Activated gamma-delta T cell (primary cell): ENCODE results near the gene DDX1.

ENCODE experiments used
- DNase-seq: peaks from one replicate; lab custom pipeline; 2025; lab: John Stamatoyannopoulos, UW

Gene DDX1

GRCh38 chr2:15664273-15665066, 72.8 kb downstream of the DDX1 start:
- no peak for DNase-seq

DNA sequence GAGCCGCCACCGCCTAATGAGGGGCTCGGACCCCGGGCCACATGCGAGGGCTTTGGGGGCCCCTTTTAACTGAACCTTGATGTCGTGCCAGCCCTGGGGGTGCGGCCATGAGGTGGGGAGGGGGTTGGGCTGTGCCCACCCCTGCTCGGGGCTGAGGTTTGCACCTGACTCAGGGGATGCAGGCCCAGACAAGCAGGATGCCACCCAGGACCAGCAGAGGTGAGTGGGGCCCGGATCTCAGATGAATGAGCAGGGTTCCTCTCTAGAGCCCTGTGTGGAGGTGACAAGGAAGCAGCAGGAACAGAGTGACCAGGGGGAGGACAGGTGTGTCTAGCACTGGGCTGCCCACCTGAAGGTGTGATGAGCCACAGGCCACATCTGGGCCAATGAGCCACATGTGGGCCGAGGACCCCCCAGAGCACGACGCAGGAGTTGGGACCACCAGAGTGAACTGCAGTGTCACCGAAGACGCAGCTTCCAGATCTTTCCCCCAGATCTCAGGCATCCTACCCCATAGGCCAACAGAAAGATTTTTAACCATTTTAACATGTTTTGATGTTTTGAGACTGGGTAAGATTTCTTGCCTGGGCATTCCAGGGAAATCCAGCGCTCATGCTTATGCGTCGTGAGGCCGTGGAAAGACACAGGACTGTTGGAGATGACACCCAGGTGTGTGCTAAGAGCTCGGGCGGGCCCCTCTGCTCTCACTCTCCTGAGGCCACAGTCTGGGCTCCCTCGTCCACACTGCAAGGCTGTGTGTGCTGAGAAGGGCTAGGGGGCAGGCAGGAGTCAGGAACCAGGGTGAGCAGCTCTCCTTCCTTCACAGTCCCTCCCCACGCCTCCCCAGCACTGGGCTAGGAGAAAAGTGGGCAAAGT, 73.6 kb downstream of the DDX1 start:
- DNase-seq = no peak

- no peak for DNase-seq
These were observed 74.3 kb downstream of the DDX1 start for GRCh38 chr2:15665943-15666460.

DNA sequence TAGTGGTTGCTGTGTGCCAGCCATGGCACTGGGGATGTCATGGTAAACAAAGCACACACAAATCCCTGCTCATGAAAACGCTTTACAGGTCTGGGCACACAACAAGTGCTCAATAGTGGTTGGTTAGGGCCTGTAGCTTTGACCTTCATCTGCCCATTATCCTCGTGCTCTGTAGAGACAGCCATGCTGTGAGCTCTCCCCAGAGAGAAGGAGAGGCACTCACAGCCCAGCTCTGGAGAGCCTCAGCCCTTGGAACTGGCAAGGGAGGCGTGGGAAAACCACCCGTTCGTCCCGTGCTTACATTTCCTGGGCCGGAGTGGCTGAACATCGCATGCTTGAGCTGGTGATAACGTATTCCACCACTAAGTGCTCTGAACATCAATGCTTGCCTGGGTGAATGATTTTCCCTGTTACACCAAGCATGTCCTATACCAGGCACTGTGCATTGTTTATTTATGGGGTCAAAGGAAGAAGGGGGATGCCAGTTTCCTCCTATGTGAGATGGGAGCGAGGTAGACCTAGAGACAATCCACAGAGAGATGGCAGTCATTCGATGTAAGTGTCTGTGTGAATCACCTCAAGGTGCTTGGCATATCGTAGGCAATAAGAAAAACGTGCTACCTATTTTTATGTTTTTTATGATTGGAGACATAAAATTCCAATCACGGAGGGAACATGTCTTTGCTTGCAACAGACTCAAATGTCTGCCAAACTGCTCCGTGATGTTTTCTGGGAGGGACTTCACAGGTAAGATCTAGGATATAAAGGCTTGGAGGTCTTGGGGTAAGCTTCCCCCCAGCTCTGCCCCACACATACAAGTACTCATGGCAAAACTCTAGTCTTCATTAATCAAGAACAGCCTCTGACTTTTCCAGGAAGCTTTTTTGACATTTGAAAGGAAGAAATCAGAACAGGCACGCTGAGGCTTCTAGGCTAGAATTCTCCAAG, 75.5 kb downstream of the DDX1 start:
- DNase-seq = no peak

GRCh38 chr2:15667809-15668556, 76.3 kb downstream of the DDX1 start:
- DNase-seq = no peak

DNA sequence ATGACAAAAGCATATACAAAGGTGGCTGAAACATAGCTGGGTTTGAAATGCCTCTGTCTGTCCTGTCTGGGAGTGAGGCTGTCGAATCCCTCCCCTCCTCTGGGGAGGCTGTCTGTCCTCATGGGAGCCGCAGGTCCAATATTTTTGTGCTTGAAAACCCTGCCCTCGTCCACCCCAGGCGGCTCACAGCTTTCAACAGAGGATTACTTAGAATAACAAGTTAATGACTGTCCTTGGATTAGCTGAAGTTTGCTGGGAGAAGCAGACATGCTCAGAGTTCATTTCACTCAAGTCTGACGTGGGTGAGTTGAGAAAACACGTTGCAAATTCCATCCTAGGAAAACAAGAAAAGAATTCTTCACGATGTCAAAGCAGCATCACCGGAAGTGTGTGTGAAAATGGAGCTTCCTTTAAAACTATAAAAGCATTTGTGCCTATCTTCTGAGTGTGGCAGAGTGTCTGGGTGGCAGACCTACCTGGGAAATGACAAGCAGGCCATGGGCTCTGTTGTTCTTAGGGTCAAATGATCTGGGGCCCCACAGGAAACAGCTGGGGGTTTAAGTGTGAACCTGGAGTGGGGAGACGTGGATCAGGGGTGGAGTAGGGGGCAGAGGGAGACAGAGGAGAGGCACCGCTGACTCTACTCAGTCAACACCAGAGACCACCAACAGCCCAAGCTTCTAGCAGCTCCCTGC, 77.1 kb downstream of the DDX1 start:
- no peak for DNase-seq

DNA sequence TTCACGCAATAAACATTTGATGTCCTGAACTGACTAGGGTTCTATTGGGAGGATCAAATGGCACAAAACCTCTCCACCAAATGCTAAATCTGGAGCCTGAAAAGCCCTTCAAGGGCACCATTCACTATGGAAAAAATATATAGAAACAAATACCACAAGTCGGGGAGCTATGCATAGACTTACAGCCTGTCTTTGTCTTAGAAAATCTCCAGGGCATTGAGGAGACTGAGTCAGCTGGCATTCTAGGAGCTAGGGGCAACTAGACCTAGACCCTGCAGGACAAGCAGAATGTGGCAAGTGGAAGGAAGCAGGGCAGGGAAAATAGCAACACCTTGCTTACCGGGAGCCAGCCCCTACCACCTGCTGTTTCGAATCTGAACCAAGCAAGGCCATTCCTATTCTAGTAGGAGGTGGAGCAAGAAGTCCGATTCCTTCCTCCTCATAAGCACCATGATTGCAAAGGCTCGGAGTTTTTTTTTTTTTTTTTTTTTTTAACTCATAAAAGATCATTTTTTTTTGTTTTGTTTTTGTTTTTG, 77.8 kb downstream of the DDX1 start:
- no peak for DNase-seq

DNA sequence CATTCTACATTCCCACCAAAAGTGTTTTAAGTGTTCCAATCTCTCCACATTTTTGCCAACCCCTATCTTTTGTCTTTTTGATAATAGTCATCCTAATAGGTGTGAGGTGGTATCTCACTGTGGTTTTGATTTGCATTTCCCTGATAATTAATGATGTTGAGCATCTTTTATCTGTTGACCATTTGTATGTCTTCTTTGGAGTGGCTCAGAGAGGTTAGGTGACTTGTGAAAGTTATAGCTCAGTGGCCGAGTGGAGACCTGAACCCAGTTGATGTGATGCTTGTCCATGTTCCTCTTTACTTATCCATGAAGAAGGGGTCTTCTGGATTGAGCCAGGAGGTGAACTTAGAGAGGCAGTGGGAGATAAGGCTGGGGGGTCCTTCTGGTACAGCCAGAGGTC, 78.8 kb downstream of the DDX1 start:
- no peak for DNase-seq

DNA sequence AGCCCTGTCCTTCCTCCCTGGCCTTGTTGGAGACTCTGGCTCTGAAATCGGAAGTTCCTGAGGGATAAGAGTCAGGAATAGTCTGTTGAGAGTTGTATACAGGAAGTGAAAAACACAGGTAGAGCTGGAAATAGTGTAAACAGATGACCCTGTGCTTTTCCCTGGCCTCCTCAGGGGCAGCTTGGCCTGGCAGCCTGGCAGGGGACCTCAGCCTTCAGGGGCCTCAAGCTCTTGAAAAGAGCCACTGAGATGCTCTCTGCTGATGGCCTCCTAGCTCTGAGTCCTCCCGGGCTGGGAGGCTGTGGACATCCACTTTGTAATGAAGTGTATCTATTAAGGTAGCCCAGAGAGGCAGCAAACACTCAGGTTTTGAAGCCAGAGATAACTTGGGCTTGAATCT, 79.3 kb downstream of the DDX1 start:
- DNase-seq = no peak

GRCh38 chr2:15671409-15671808, 79.7 kb downstream of the DDX1 start:
- DNase-seq = no peak

GRCh38 chr2:15671842-15672815, 80.5 kb downstream of the DDX1 start:
- DNase-seq = no peak

GRCh38 chr2:15672961-15673918, 81.6 kb downstream of the DDX1 start:
- DNase-seq = no peak

DNA sequence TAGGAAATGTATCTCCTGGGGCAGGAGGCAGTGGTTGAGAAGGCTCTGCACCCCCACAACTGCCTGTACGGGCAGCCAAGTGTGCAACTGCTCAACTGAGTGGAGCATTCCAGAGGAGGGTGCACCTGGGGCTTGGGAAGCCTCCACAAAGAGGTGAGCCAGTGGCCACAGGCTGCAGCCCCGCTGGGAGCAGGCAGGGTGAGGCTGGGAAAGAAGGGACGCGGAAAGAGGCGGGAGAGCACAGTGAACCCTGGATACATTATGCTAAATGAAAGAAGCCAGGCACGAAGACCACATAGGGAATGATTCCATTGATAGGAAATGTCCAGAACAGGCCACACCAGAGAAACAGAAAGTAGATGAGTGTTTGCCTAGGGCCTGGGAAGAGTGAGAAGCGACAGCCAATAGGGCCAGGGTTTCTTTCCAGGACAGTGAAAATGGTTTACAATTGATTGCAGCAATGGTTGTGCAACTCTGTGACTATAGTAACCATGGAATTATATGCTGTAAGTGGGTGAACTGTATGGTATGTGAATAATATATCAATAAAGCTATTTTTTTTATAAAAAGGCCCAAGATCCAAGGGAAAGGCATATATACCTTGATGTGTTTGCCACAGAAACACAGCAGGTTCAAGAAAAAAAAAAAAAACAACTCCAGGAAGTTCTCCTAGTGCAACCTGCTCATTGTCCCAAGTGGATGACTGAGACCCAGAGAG, 82.4 kb downstream of the DDX1 start:
- no peak for DNase-seq

- DNase-seq = no peak
These were observed 83.2 kb downstream of the DDX1 start for GRCh38 chr2:15674637-15675455.

DNA sequence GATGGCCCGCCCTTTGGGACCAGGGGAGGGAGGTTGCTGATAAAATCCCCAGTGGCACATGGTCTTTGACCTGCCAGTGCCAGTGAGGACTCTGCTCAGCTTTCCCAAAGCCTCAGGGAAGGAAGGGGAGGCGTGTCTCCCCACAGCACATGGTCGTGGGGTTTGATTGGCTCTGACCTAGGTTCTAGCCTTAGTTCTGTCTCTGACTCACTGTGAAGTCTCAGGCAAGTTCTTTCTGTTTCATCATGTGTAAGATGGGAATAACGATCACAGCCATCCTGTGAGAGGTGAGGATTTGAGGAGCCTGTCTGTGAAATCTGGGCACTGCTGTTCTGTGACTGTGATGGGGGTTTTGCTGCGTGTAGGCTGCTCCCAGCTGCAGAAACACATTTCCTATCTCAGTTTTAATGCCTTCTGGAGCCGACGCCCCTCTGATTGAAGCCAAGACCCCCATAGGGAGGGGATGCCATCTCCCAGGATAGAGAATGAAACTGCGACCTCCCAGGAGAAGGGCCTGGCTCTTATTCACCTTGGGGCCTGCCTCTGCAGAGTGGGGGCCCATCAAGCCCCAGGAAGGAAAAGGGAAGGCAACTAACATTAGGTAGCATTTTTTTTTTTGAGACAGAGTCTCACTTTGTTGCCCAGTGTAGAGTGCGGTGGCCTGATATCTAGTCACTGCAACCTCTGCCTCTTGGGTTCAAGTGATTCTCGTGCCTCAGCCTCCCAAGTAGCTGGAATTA, 84.0 kb downstream of the DDX1 start:
- no peak for DNase-seq
